Measurements from ENCODE around the gene HOMEZ. TPM values are rescaled to one million over a fixed set of nuclear protein-coding genes. Genes with fewer than 3 reads are reported as not detected.
A peak's percentile ranks its signal among the peaks of the same experiment; 100 is the strongest.

Gene HOMEZ
- total and polyA plus RNA-seq, 10 of the 15 experiments (the other 5 are each of a cell fraction or from before 2014, with no cell fraction given): 2.6 to 19.3 (median 13.0) TPM

DNA sequence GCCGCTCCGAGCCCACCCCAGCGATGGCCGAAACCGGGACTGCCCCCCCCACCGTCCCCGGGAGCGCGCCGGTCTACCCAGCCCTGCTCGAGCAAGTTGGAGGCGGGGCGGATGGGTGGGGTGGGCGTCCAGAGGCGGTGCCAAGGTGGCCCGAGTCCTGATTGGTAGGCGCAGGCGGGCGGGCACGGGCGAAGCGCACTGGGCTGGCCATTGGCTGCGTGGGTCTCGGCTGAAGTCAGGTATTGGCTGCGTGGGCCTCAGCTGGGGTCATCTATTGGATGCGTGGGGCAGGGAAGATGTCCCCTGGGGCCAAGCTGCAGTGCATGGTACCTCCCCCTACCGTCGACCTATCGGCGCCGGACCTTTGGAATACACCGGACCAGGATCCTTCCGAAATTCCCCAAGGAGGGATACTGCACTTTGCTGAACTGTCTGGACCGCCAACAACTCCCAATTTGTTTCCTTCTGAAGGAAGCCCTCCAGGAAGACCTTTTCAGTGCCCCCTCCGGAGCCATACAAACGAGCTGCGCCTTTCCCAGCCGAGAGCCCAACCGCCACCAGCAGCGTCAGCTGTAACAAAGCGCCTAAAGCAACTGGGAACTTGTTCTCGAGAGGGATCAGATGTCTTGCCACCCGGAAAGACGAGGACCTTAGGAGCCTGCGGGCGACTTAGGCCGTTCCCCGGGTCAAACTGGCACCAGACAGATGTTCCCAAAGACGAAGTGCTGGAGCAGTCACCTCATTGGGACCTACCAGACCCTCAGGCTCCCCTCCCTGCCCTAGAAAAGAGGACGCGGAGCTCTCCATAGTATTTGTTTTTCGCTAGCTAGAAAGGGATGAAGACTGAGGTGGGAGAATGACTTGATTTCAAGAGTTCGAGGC lies at the start of gene HOMEZ (continued):
- TF ChIP-seq, protein P1, sequence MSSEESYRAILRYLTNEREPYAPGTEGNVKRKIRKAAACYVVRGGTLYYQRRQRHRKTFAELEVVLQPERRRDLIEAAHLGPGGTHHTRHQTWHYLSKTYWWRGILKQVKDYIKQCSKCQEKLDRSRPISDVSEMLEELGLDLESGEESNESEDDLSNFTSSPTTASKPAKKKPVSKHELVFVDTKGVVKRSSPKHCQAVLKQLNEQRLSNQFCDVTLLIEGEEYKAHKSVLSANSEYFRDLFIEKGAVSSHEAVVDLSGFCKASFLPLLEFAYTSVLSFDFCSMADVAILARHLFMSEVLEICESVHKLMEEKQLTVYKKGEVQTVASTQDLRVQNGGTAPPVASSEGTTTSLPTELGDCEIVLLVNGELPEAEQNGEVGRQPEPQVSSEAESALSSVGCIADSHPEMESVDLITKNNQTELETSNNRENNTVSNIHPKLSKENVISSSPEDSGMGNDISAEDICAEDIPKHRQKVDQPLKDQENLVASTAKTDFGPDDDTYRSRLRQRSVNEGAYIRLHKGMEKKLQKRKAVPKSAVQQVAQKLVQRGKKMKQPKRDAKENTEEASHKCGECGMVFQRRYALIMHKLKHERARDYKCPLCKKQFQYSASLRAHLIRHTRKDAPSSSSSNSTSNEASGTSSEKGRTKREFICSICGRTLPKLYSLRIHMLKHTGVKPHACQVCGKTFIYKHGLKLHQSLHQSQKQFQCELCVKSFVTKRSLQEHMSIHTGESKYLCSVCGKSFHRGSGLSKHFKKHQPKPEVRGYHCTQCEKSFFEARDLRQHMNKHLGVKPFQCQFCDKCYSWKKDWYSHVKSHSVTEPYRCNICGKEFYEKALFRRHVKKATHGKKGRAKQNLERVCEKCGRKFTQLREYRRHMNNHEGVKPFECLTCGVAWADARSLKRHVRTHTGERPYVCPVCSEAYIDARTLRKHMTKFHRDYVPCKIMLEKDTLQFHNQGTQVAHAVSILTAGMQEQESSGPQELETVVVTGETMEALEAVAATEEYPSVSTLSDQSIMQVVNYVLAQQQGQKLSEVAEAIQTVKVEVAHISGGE (CRISPR knock-in tag; IDR thresholded peaks at IDR 0.05): no peak
- TF ChIP-seq MYC (IDR thresholded peaks at IDR 0.05; ENCODE audit: insufficient read depth, insufficient read length, insufficient replicate concordance, low read length, severe bottlenecking) (no peak), ZNF217 (IDR thresholded peaks at IDR 0.05) (no peak), GABPA (IDR thresholded peaks at IDR 0.05; ENCODE audit: low read depth) (no peak), SPI1 (IDR thresholded peaks at IDR 0.05; ENCODE audit: borderline replicate concordance, insufficient read depth, low read depth, low read length) (no peak), ZNF207 (IDR thresholded peaks at IDR 0.05; ENCODE audit: borderline replicate concordance) (no peak), NR2C1 (IDR thresholded peaks at IDR 0.05) (peak; percentile 44; the same call in 1 of the 2 replicates), ZNF274 (IDR thresholded peaks at IDR 0.05; ENCODE audit: insufficient read depth, insufficient read length) (no peak), JUND (IDR thresholded peaks at IDR 0.05; ENCODE audit: low read depth, low read length) (no peak)
- TF ChIP-seq, protein P2, sequence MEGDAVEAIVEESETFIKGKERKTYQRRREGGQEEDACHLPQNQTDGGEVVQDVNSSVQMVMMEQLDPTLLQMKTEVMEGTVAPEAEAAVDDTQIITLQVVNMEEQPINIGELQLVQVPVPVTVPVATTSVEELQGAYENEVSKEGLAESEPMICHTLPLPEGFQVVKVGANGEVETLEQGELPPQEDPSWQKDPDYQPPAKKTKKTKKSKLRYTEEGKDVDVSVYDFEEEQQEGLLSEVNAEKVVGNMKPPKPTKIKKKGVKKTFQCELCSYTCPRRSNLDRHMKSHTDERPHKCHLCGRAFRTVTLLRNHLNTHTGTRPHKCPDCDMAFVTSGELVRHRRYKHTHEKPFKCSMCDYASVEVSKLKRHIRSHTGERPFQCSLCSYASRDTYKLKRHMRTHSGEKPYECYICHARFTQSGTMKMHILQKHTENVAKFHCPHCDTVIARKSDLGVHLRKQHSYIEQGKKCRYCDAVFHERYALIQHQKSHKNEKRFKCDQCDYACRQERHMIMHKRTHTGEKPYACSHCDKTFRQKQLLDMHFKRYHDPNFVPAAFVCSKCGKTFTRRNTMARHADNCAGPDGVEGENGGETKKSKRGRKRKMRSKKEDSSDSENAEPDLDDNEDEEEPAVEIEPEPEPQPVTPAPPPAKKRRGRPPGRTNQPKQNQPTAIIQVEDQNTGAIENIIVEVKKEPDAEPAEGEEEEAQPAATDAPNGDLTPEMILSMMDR (IDR thresholded peaks at IDR 0.05 in 2 of 3, conservative IDR thresholded peaks at IDR 0.05 in 1 of 3; ENCODE audit: control insufficient read depth in 2 of 3, extremely low read depth in 1 of 3, insufficient read depth in 1 of 3, low read depth in 3 of 3, low read length in 3 of 3): no peak
- TF ChIP-seq, protein P3, sequence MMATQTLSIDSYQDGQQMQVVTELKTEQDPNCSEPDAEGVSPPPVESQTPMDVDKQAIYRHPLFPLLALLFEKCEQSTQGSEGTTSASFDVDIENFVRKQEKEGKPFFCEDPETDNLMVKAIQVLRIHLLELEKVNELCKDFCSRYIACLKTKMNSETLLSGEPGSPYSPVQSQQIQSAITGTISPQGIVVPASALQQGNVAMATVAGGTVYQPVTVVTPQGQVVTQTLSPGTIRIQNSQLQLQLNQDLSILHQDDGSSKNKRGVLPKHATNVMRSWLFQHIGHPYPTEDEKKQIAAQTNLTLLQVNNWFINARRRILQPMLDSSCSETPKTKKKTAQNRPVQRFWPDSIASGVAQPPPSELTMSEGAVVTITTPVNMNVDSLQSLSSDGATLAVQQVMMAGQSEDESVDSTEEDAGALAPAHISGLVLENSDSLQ (IDR thresholded peaks at IDR 0.05): peak; percentile 27; the same call in 1 of the 2 replicates
- TF ChIP-seq, protein P4, sequence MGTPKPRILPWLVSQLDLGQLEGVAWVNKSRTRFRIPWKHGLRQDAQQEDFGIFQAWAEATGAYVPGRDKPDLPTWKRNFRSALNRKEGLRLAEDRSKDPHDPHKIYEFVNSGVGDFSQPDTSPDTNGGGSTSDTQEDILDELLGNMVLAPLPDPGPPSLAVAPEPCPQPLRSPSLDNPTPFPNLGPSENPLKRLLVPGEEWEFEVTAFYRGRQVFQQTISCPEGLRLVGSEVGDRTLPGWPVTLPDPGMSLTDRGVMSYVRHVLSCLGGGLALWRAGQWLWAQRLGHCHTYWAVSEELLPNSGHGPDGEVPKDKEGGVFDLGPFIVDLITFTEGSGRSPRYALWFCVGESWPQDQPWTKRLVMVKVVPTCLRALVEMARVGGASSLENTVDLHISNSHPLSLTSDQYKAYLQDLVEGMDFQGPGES (IDR thresholded peaks at IDR 0.05): peak; percentile 97
- TF ChIP-seq, protein P5, sequence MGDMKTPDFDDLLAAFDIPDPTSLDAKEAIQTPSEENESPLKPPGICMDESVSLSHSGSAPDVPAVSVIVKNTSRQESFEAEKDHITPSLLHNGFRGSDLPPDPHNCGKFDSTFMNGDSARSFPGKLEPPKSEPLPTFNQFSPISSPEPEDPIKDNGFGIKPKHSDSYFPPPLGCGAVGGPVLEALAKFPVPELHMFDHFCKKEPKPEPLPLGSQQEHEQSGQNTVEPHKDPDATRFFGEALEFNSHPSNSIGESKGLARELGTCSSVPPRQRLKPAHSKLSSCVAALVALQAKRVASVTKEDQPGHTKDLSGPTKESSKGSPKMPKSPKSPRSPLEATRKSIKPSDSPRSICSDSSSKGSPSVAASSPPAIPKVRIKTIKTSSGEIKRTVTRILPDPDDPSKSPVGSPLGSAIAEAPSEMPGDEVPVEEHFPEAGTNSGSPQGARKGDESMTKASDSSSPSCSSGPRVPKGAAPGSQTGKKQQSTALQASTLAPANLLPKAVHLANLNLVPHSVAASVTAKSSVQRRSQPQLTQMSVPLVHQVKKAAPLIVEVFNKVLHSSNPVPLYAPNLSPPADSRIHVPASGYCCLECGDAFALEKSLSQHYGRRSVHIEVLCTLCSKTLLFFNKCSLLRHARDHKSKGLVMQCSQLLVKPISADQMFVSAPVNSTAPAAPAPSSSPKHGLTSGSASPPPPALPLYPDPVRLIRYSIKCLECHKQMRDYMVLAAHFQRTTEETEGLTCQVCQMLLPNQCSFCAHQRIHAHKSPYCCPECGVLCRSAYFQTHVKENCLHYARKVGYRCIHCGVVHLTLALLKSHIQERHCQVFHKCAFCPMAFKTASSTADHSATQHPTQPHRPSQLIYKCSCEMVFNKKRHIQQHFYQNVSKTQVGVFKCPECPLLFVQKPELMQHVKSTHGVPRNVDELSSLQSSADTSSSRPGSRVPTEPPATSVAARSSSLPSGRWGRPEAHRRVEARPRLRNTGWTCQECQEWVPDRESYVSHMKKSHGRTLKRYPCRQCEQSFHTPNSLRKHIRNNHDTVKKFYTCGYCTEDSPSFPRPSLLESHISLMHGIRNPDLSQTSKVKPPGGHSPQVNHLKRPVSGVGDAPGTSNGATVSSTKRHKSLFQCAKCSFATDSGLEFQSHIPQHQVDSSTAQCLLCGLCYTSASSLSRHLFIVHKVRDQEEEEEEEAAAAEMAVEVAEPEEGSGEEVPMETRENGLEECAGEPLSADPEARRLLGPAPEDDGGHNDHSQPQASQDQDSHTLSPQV (IDR thresholded peaks at IDR 0.05): no peak
- TF ChIP-seq, protein P6, sequence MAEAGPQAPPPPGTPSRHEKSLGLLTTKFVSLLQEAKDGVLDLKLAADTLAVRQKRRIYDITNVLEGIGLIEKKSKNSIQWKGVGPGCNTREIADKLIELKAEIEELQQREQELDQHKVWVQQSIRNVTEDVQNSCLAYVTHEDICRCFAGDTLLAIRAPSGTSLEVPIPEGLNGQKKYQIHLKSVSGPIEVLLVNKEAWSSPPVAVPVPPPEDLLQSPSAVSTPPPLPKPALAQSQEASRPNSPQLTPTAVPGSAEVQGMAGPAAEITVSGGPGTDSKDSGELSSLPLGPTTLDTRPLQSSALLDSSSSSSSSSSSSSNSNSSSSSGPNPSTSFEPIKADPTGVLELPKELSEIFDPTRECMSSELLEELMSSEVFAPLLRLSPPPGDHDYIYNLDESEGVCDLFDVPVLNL (IDR thresholded peaks at IDR 0.05; ENCODE audit: low read depth, low read length): no peak

Data from GM12878 (cell line).